Embryonic facial prominence (tissue), 1 donor: Measurements from ENCODE around the gene FKBP5.

Source experiments
- DNase-seq: peaks from one replicate; pipeline ENCODE4 v3.0.0-alpha.2; 2016; ENCODE audit errors: extremely low spot score

Gene FKBP5

GRCh38 chr6:35663447-35664235 lies 25.1 kb downstream of the FKBP5 start:
- no peak for DNase-seq

GRCh38 chr6:35662999-35663398 lies 25.7 kb downstream of the FKBP5 start:
- no peak for DNase-seq

GRCh38 chr6:35654883-35655282 lies 33.8 kb downstream of the FKBP5 start:
- DNase-seq = no peak

GRCh38 chr6:35651244-35651643 lies 37.5 kb downstream of the FKBP5 start:
- no peak for DNase-seq

GRCh38 chr6:35650015-35650414 lies 38.7 kb downstream of the FKBP5 start:
- no peak for DNase-seq

- DNase-seq = no peak
These were observed 40.5 kb downstream of the FKBP5 start for GRCh38 chr6:35648203-35648602.

- no peak for DNase-seq
These were observed 41.3 kb downstream of the FKBP5 start for GRCh38 chr6:35647400-35647799.

GRCh38 chr6:35643162-35643535 lies 45.6 kb downstream of the FKBP5 start:
- DNase-seq = no peak

- DNase-seq = no peak
These were observed 46.1 kb downstream of the FKBP5 start for GRCh38 chr6:35642471-35643161.

- no peak for DNase-seq
These were observed 48.6 kb downstream of the FKBP5 start for GRCh38 chr6:35640017-35640664.

- DNase-seq = no peak
These were observed 50.0 kb downstream of the FKBP5 start for GRCh38 chr6:35638679-35639078.

GRCh38 chr6:35637911-35638310 lies 50.8 kb downstream of the FKBP5 start:
- no peak for DNase-seq

GRCh38 chr6:35635601-35636597 lies 52.8 kb downstream of the FKBP5 start:
- DNase-seq = no peak

GRCh38 chr6:35634316-35634715 lies 54.4 kb downstream of the FKBP5 start:
- no peak for DNase-seq

- no peak for DNase-seq
These were observed 55.1 kb downstream of the FKBP5 start for GRCh38 chr6:35633579-35634089.

GRCh38 chr6:35629876-35630378 lies 58.8 kb downstream of the FKBP5 start:
- no peak for DNase-seq

- DNase-seq = no peak
These were observed 62.3 kb downstream of the FKBP5 start for GRCh38 chr6:35626401-35626800.

GRCh38 chr6:35624341-35625070 lies 64.2 kb downstream of the FKBP5 start:
- DNase-seq = no peak

GRCh38 chr6:35622283-35622682 lies 66.4 kb downstream of the FKBP5 start:
- DNase-seq = no peak

GRCh38 chr6:35620706-35621105 lies 68.0 kb downstream of the FKBP5 start:
- DNase-seq = no peak
